Activated naive CD8-positive, alpha-beta T cell treated with anti-CD3 and anti-CD28 coated beads for 36 hours (primary cell): ENCODE data around the gene BIN2. TPM values are rescaled to one million over a fixed set of nuclear protein-coding genes. Genes with fewer than 3 reads are reported as not detected.
"Not testable (repeated sequence)": the region's sequence is repeated elsewhere in the genome, so short reads cannot be mapped to it uniquely, and the experiment has no call there.

Experiments
- DNase-seq: peaks from one replicate; pipeline ENCODE4 v3.0.0; 2021
- H3K27ac Mint-ChIP-seq: one replicate; pipeline ENCODE4 v1.8.0; 2022; ENCODE audit warnings: mild to moderate bottlenecking, moderate library complexity, mixed read lengths
- H3K27me3 Mint-ChIP-seq: one replicate; pipeline ENCODE4 v1.8.0; 2022; ENCODE audit warnings: mild to moderate bottlenecking, mixed read lengths
- H3K36me3 Mint-ChIP-seq: one replicate; pipeline ENCODE4 v1.8.0; 2021; ENCODE audit warnings: mild to moderate bottlenecking, mixed read lengths
- H3K4me1 Mint-ChIP-seq: one replicate; pipeline ENCODE4 v1.8.0; 2021; ENCODE audit warnings: mixed read lengths
- H3K4me3 Mint-ChIP-seq: one replicate; pipeline ENCODE4 v1.8.0; 2022; ENCODE audit warnings: mild to moderate bottlenecking, moderate library complexity, mixed read lengths
- H3K9me3 Mint-ChIP-seq: one replicate; pipeline ENCODE4 v1.8.0; 2022; ENCODE audit warnings: mixed read lengths
- total RNA-seq, 2 experiments: library from RNA; stranded (reverse); gene quantifications; one replicate each; pipeline ENCODE4 v1.2.3, GENCODE V29; 2021

The BIN2 gene
- total RNA-seq, 2 experiments from 2014 or later: 32.0 to 34.2 TPM

DNA sequence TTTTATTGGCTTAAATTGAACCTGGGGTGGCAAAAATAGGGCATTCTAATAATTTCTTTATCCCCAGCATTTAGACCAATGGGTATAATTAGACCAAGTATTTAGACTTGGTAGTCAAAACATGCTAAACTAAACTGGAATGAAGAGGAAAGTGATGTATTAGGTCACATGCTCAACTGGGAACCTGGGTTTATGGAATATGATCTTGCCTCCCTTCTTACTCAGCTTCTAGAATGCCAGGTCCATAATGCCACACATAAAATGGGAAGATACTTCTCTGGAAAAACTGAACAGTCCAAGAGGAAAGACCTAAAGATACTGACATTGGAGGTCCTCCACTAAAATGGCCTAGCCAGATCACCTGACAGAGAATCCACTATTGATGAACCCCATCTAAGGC lies 6.2 kb upstream of the BIN2 start:
- DNase-seq: no peak
- no peak overlapping the region for H3K4me3 Mint-ChIP-seq
- H3K27me3 Mint-ChIP-seq: no peaks in the 10 kb centered on the region
- H3K4me1 Mint-ChIP-seq: peaks cover 46% of the 10 kb centered on the region
- no peaks in the 10 kb centered on the region for H3K9me3 Mint-ChIP-seq
- peak overlapping the region; percentile 3 for H3K27ac Mint-ChIP-seq
- no peaks in the 10 kb centered on the region for H3K36me3 Mint-ChIP-seq

DNA sequence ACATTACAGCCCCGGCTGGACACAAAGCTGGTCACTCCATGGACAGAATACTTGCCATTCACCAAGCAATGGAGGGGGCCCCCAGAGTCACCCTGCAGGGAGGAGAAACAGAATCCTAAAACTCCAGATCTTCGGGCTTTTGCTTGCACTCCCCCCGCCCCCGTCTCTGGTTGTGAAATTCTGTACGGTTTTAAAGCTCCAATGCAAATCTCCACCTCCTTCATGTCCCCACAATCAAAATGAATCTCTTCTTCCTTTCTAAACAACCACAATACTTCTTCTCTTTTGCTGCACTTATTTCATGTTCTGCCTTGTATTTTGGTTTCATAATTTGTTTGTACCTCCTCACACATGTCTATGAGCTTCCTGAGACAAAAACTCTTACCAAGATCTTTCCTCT lies 5.8 kb upstream of the BIN2 start:
- H3K9me3 Mint-ChIP-seq: peaks cover 2% of the 10 kb centered on the region
- no peak for DNase-seq
- H3K27ac Mint-ChIP-seq: peak overlapping the region; percentile 66
- peaks cover 50% of the 10 kb centered on the region for H3K4me1 Mint-ChIP-seq
- H3K4me3 Mint-ChIP-seq: no peak overlapping the region
- peaks cover 3% of the 10 kb centered on the region for H3K36me3 Mint-ChIP-seq
- no peaks in the 10 kb centered on the region for H3K27me3 Mint-ChIP-seq

DNA sequence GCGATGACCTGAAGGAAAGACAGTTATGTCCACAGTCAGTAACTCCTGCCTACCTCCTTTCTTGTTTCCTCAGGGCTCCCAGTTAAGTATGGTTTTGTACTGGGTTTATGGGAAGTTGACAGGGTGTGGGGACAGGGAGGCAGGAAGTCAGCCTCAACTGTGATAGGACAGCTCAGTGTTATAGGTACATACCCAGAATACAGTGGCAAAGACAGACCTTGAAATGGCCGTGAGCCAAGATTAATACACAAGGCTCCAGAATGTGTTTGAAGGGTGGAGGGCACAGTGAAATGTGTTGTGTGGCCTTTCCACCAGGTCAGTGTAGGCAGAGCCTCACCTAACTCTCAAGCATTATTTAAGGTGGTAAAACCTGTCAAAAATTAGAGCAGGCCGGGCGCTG lies 4.6 kb upstream of the BIN2 start:
- H3K9me3 Mint-ChIP-seq: peaks cover 2% of the 10 kb centered on the region
- H3K4me3 Mint-ChIP-seq: no peak overlapping the region
- H3K27ac Mint-ChIP-seq: peak overlapping the region; percentile 66
- no peaks in the 10 kb centered on the region for H3K27me3 Mint-ChIP-seq
- H3K36me3 Mint-ChIP-seq: peaks cover 3% of the 10 kb centered on the region
- H3K4me1 Mint-ChIP-seq: peaks cover 50% of the 10 kb centered on the region
- DNase-seq: no peak

DNA sequence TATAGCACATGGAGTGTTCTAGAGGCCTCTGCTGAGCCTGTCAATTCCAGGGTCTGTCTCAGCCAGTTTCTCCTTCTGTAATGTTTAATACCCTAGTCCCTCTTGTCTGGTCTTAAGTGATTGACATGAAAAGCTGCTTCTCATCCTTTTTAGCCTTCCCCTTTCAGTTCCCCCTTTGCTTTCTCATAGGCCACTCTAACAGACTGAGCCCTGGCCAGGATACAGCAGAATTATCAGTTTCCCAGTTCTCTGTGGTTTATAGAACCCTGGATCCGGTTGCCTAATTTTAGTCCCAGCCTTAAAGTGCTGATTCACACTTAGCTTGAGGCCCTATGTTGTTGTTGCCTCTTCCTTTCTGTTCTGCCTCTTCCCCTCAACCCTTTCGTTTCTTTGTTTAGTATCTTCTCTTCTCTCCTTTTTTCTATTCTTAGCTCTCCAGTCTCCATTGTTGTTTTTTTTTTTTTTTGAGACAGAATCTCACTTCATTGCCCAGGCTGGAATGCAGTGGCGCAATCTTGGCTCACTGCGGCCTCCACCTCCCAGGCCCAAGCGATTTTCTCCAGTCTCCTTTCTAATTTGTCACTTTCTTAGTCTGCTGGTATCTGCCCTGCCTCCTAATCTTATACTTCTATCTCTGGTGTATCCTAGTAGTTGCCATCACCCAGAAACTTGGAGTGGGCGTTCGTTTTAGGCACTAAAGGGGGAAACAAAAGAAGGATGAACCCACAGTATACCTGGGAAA lies 2.9 kb upstream of the BIN2 start:
- Mint-ChIP-seq H3K9me3 (peaks cover 2% of the 10 kb centered on the region), H3K4me1 (peaks cover 62% of the 10 kb centered on the region), H3K4me3 (peak overlapping the region; percentile 66), H3K27me3 (no peaks in the 10 kb centered on the region), H3K27ac (peak overlapping the region; percentile 91), H3K36me3 (peaks cover 15% of the 10 kb centered on the region)
- DNase-seq: no peak

DNA sequence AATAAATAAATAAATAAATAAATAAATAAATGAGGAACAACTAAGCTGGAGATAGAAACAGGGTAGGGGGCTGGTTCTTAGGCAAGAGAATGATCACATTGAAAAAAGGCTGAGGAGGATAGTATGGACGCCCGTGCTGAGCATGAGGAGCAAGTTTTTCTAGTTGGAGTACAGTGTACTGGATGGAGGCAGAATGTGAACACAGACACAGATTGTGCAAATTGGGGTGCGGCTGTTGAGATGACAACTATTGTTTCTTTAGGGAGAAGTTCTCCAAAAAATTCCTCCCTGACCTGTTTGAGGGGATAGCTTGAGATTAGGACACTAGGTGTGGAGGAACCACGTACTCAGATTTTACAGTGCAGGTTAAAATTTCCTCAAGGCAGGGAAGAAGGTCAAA lies 979 bp upstream of the BIN2 start:
- no peak for DNase-seq
- Mint-ChIP-seq H3K27me3 (no peaks in the 10 kb centered on the region), H3K27ac (peak overlapping the region; percentile 72), H3K4me3 (peak overlapping the region; percentile 41), H3K9me3 (peaks cover 2% of the 10 kb centered on the region), H3K4me1 (peaks cover 72% of the 10 kb centered on the region), H3K36me3 (peaks cover 27% of the 10 kb centered on the region)

DNA sequence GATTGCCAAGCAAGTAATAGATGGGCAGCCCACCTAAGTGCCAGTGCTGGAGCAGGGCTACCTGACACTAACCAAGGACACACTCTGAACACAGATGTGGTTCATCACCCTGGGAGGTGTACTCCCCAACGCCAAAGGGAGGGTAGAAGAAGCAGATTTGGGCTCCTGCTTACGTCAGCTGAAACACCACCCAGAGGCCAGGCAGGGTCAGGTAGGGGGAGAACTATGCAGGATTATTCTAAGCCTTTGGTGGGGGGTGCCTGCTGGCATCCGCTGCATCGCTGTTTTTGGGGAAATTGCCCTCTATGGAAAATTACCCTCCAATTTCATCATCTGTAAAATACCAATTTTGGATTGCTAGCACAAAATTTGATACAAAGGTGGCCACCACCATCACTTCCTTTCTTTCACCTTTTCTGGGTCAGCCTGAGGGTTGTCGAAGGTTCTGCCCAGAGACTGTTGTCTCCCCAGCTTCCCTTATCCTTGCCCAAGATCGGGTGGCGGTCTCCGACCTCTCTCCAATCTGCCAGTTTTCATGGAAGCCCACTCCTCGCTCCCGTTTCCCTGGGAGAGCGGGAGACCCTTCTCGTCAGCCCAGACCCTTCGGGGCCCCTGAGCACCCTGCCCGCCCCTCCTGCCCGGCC lies 535 bp downstream of the BIN2 start:
- Mint-ChIP-seq H3K4me3 (peak overlapping the region; percentile 95), H3K27ac (peak overlapping the region; percentile 98), H3K36me3 (peaks cover 32% of the 10 kb centered on the region), H3K4me1 (peaks cover 71% of the 10 kb centered on the region), H3K27me3 (no peaks in the 10 kb centered on the region), H3K9me3 (peaks cover 2% of the 10 kb centered on the region)
- peak; percentile 54 for DNase-seq

DNA sequence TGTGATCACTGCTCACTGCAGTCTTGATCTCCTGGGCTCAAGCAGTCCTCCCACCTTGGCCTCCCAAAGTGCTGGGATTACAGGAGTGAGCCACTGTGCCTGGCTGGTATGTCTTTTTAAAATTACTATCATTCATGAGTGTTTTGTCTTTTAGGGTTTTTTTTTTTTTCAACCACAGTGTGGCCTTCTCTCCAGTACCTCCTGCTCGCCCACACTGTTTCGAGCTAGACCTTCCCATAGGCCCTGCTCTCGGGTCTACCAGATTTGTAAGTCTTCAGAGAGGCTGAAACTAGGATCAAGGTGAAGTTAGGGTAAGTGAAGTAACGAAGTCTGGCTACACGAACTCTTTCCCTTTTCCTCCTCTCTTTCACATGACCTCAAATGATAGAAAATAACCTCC lies 1.5 kb downstream of the BIN2 start:
- Mint-ChIP-seq H3K36me3 (peaks cover 37% of the 10 kb centered on the region), H3K9me3 (peaks cover 2% of the 10 kb centered on the region)
- DNase-seq: peak; percentile 56

DNA sequence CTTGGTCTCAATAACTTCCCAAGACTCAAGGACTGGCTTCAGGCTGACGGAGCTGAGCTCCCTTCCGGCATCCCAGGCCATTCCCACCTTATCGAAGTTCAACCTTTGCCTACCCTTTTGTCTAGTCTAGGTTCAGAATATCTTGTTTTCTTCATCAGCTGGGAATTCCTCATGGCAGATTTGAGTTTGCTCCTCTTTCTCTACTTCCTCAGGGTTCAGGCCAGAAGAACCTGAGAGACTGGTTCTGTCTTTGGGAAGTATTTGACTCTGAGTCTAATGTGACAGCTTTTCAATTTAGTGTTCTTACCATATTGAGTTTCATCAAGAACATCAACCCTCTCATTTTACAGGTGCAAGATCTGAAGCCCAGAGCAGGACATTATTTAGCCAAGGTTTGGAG lies 2.1 kb downstream of the BIN2 start:
- Mint-ChIP-seq H3K27ac (peak overlapping the region; percentile 98), H3K36me3 (peaks cover 42% of the 10 kb centered on the region), H3K9me3 (peaks cover 2% of the 10 kb centered on the region), H3K4me3 (peak overlapping the region; percentile 95), H3K4me1 (peaks cover 67% of the 10 kb centered on the region), H3K27me3 (no peaks in the 10 kb centered on the region)
- DNase-seq: no peak

More for the DNA sequence above, 1.5 kb downstream of the BIN2 start:
- Mint-ChIP-seq H3K4me3 (peak overlapping the region; percentile 95), H3K4me1 (peaks cover 70% of the 10 kb centered on the region), H3K27ac (peak overlapping the region; percentile 98), H3K27me3 (no peaks in the 10 kb centered on the region)

DNA sequence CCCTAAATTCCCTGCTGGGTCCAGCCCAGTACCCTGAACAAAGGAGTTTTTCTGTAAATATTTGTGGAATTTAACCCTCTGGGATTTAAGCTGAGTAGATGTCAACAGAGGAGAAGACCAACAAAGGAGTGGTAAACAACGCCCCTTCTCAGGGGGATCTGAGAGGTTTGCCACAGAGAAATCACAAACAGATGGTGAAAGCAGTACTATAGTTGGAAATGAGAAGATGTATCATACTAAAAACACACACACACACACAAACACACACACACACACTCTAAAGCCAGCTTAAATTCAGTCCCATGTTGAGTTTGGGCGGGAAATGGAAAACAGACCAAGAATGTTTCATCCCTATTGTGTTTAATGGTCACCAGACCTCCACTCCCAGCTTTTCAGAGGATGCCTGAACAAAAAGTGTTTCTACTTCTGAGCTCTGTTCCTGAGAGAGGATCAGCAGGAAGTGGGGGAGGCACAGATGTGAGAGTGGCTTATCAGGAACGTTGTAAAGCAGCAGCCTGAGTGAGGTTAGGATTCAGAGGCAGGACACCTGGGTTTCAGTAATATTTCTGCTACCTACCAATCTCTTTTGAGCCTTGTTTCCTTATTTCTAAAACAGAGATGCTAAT lies 3.2 kb downstream of the BIN2 start:
- H3K36me3 Mint-ChIP-seq: peaks cover 45% of the 10 kb centered on the region
- H3K27ac Mint-ChIP-seq: peak overlapping the region; percentile 86
- peaks cover 63% of the 10 kb centered on the region for H3K4me1 Mint-ChIP-seq
- H3K4me3 Mint-ChIP-seq: peak overlapping the region; percentile 95
- peaks cover 2% of the 10 kb centered on the region for H3K9me3 Mint-ChIP-seq
- H3K27me3 Mint-ChIP-seq: no peaks in the 10 kb centered on the region
- DNase-seq: no peak

DNA sequence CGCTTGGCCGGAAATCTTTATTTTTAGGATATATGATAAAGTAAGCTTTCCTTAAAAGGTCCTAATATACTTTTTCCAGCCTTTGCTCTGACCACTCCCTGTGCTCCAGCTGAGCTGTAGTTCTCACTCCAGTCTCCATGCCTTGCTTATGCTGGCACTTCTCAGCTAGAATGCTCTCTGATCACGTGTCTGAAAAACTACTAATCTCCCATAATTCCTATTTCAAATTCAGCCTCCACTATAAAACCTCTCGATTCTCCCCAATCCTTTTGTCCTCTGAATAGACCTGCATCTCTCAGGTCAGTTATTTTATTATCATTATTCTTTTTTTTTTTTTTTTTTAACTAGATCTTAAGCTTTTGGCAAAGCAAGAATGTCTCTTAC lies 3.7 kb downstream of the BIN2 start:
- H3K4me3 Mint-ChIP-seq: no peak overlapping the region
- H3K4me1 Mint-ChIP-seq: peaks cover 66% of the 10 kb centered on the region
- H3K27ac Mint-ChIP-seq: peak overlapping the region; percentile 86
- peaks cover 2% of the 10 kb centered on the region for H3K9me3 Mint-ChIP-seq
- H3K36me3 Mint-ChIP-seq: peaks cover 45% of the 10 kb centered on the region
- H3K27me3 Mint-ChIP-seq: no peaks in the 10 kb centered on the region
- DNase-seq: no peak

DNA sequence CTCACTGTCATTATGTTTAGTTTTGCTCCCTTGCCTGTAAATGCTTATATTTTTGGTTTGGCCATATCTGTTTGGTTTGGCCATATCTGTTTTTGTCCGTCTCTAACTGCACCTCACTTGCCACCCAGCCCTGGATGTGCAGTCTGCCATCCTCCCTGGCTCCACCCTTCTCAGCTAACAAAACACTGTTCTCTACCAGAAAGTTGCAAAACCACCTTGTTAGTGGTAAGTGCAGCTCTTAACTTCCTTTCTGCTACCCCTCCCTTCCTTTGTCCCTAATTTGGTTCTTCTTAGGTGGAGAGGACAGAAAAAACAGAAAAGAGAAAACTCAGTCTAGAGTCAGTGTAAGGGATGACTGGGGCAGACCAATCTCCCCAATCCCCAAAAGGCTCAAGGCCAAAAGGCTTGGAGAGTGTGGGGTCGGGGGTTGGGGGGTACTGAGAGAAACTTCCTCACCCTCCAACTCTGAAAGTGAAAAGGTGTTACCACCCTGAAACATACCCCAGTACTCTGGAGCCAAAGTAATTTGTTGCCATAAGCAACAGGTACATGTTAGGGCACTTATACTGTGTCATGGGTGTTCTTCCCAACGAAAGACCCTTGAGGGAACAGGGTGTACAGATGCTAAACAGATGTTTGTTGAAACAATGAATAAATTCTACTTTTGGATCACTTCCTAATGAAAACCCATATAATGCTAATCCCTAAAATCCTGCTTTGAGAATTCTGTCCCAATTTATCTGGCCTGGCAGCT lies 5.0 kb downstream of the BIN2 start:
- Mint-ChIP-seq H3K4me3 (peak overlapping the region; percentile 27), H3K36me3 (peaks cover 42% of the 10 kb centered on the region), H3K27me3 (no peaks in the 10 kb centered on the region), H3K4me1 (peaks cover 59% of the 10 kb centered on the region), H3K9me3 (no peaks in the 10 kb centered on the region), H3K27ac (peak overlapping the region; percentile 78)
- DNase-seq: no peak

DNA sequence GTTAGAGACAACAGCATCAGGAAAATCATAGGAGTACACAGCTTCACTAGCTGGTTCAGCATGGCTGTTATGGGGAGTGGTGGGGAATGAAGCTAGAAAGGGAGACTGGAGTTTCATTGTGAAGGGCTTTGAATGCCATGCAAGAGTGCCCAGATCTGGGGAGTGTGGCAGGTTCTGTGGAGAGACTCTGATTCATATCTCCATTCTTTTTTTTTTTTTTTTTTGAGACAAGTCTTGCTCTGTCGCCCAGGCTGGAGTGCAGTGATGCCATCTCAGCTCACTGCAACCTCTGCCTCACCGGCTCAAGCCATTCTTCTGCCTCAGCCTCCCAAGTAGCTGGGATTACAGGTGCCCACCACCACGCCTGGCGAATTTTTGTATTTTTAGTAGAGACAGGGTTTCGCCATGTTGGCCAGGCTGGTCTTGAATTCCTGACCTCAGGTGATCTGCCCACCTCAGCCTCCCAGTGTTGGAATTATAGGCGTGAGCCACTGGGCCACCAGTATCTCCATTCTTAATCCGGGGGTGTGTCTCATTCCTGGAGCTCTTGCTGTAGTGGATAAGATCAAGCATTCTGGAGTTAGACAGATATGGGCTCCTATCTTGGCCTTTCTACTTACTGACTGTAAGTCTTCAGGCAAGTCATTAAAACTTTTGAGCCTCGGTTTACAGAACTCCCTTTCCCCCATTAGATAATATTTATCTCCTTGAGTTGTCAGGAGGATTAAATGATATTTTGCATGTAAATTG lies 5.7 kb downstream of the BIN2 start:
- Mint-ChIP-seq H3K27ac (peak overlapping the region; percentile 78), H3K4me1 (peaks cover 60% of the 10 kb centered on the region), H3K36me3 (peaks cover 41% of the 10 kb centered on the region)
- not testable (repeated sequence) for H3K9me3 Mint-ChIP-seq, DNase-seq, H3K4me3 Mint-ChIP-seq, H3K27me3 Mint-ChIP-seq

DNA sequence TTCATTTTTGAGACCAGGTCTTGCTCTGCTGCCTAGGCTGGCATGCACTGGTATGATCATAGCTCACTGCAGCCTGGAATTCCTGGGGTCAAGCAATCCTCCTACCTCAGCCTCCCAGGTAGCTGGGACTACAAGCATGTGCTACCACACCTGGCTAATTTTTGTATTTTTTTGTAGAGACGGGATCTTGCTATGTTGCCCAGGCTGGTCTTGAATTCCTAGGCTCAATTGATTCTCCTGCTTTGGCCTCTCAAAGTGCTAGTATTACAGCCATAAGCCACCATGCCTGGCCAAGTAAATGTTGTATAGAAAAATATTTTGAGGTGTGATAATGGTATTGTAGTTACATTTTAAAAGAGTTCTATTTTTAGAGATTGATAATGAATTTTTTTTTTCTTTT lies 12.6 kb downstream of the BIN2 start:
- H3K9me3 Mint-ChIP-seq: no peaks in the 10 kb centered on the region
- H3K27ac Mint-ChIP-seq: no peak overlapping the region
- peaks cover 46% of the 10 kb centered on the region for H3K4me1 Mint-ChIP-seq
- no peak overlapping the region for H3K4me3 Mint-ChIP-seq
- DNase-seq: no peak
- H3K36me3 Mint-ChIP-seq: peaks cover 37% of the 10 kb centered on the region
- no peaks in the 10 kb centered on the region for H3K27me3 Mint-ChIP-seq
